Fibroblast of the aortic adventitia (primary cell): ENCODE data around the gene ZNF37A. TPM values are rescaled to one million over a fixed set of nuclear protein-coding genes. Genes with fewer than 3 reads are reported as not detected.
"Not testable (repeated sequence)": the region's sequence is repeated elsewhere in the genome, so short reads cannot be mapped to it uniquely, and the experiment has no call there.

ENCODE experiments used
- DNase-seq: peaks from one replicate; pipeline ENCODE4 v3.0.0-alpha.2; 2010; ENCODE audit warnings: low read depth
- H3K4me3 ChIP-seq: 2 replicates; pipeline ENCODE4 v1.5.1; 2011; ENCODE audit warnings: low read depth, mild to moderate bottlenecking, control low read depth, low read length, moderate library complexity
- total RNA-seq: library from RNA; depleted of rRNA; stranded (reverse); fragments of >200 nt; gene quantifications from 2 replicates; pipeline ENCODE4 v1.2.3, GENCODE V29; 2012; ENCODE audit warnings: low replicate concordance
- TF ChIP-seq, protein P1 (sequence below): IDR thresholded peaks from 2 replicates; pipeline ENCODE4 v1.5.1; 2011; ENCODE audit warnings: mild to moderate bottlenecking, low read length, control low read depth, inconsistent platforms; ENCODE audit not compliant: insufficient read depth

ZNF37A gene
- total RNA-seq, 1 donor, result 16.2 TPM

DNA sequence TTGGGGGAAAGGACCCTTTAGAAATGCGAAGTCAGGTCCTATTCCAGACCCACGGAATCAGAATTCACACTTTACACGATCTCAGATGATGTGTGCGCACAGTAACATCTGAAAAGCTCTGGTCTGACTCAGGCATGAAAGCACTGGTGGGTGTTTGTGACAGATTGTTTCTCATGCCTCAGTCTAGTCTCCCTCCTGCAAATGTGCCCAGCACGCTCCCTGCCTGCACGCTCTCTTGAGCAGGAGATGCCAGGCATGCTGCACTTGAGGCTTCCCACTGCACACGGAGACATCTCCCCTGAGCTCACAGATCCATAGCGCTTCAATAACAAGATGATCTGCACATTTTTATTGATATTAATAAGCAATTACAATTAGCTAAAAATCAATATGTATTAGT lies 23.6 kb upstream of the ZNF37A start:
- no peak overlapping the region for H3K4me3 ChIP-seq
- DNase-seq, result no peak
- TF ChIP-seq, protein P1, sequence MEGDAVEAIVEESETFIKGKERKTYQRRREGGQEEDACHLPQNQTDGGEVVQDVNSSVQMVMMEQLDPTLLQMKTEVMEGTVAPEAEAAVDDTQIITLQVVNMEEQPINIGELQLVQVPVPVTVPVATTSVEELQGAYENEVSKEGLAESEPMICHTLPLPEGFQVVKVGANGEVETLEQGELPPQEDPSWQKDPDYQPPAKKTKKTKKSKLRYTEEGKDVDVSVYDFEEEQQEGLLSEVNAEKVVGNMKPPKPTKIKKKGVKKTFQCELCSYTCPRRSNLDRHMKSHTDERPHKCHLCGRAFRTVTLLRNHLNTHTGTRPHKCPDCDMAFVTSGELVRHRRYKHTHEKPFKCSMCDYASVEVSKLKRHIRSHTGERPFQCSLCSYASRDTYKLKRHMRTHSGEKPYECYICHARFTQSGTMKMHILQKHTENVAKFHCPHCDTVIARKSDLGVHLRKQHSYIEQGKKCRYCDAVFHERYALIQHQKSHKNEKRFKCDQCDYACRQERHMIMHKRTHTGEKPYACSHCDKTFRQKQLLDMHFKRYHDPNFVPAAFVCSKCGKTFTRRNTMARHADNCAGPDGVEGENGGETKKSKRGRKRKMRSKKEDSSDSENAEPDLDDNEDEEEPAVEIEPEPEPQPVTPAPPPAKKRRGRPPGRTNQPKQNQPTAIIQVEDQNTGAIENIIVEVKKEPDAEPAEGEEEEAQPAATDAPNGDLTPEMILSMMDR, result no peak

DNA sequence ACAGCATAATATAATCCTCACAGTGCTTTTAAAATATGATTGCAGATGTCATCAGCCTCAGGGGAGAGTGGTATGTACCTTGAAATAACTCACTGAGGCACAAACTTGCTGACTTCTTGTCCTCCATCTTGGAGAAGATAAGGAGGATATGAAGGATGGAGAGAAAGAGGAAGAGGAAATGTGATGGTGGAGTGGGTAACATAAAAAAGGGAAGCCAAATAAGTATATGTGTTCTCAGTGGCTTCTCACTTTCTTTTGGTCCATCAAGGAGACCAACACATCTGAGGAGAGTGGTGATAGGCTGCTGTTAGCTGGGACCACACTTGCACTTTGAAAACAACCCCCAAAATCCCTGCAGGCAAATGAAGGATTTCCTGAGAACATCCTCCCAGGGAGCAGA lies 21.6 kb upstream of the ZNF37A start:
- H3K4me3 ChIP-seq, result no peak overlapping the region
- TF ChIP-seq, protein P1, result no peak
- DNase-seq, result no peak

DNA sequence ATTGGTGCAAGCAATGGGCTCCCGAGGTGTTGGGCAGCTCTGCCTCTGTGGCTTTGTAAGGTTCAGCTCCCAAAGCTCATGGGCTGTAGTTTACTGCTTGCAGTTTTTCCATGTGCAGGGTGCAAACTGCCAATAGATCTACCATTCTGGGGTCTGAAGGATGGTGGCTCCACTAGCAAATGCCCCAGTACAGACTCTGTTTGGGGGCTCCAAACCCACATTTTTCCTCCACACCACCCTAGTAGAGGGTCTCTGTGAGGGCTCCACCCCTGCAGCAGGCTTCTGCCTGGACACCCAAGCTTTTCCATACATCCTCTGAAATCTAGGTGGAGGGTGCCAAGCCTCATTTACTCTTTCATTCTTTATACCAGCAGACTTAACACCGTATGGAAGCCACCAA lies 17.4 kb upstream of the ZNF37A start:
- no peak overlapping the region for H3K4me3 ChIP-seq
- DNase-seq, result no peak
- TF ChIP-seq, protein P1, result no peak

DNA sequence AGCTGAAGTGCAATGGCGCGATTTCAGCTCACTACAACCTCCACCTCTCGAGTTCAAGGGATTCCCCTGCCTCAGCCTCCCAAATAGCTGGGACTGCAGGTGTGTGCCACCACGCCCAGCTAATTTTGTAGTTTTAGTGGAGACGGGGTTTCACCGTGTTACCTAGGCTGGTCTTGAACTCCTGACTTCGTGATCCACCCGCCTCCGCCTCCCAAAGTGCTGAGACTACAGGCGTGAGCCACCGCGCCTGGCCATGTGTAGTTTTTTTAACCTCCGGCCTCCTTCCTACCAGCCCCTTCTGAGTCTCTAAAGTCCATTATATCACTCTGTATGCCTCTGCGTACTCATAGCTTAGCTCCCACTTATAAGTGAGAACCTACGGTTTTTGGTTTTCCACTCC lies 819 bp upstream of the ZNF37A start:
- not testable (repeated sequence) for H3K4me3 ChIP-seq, DNase-seq

DNA sequence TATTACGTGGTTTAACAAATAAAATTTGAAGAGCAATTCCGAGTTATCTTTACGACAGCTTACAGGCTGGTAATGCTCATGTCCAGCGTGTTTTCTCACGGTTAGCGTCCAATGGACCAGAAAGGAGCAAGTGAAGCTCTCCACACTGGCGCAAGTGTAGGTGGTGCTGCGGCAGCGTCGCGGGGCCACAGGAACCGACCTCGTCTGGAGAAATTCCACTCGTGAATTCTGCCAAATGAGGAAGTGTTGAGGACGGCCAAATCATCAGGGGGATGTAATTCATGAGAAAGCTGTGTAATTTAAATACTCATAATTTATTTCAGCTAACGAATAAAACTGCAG lies 350 bp upstream of the ZNF37A start:
- no peak for DNase-seq
- TF ChIP-seq, protein P1, result no peak
- peak overlapping the region; percentile 68 for H3K4me3 ChIP-seq

DNA sequence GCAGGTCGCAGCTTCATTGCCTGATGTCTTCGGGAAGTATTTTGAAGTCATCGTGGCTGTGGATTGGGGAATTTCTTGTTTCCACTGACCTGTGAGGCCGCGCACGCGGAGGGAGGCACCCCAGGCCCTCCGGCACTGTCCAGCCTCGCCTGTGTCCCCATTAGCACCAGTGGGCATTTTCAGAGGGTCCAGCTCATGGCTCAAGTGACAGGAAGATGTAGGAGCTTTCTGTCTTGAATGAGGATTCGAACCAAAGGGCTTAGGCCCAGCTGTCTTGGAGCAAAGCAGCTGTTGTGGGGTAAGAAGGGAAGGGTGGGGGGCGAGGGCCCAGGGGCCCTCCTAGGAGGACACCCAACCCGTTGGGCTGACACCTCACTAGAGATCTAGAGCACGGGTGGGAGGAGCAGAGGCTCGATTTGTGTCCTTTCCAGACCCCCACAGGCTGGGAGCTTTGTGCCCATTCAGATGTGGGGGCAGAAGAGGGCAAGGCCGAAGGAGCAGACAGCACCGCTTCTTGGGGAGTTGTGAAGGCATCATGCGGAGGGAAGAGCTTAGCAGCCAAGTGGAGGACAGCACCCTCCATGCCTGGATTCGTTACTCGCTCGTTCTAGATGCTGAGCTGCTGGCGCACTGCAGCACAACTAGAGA lies 914 bp downstream of the ZNF37A start:
- DNase-seq, result peak; percentile 30
- TF ChIP-seq, protein P1, result no peak

DNA sequence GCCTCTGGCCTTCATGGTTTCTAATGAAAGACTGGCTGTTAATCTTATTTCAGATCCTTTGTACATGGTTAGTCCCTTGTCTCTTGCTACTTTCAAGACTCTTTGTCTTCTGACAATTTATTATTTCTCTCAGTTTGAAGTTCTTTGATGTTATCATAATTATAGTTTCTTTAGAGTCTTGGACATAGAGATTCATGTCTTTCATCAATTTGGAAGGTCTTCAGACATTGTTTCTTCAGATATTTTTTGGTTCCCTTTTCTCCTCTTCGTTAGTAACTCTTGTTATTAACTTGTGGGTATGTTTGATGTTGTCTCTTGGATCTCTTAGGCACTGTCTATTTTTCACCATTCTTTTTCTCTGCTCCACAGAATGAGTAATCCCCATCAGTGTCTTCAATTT lies 8.7 kb downstream of the ZNF37A start:
- TF ChIP-seq, protein P1, result no peak
- DNase-seq, result no peak
- H3K4me3 ChIP-seq, result no peak overlapping the region

More for the DNA sequence above, 914 bp downstream of the ZNF37A start:
- H3K4me3 ChIP-seq, result peak overlapping the region; percentile 87
